Adrenal gland (tissue), 5 donors: ENCODE results near the gene TSPAN33.

Experiments used
- POLR2A ChIP-seq, 2 donors: fragments of 450-650 bp; IDR thresholded peaks; one replicate each; pipeline ENCODE4 v1.6.1; 2017; ENCODE audit warnings: antibody characterized with exemption in 2 of 2, mild to moderate bottlenecking in 2 of 2, moderate library complexity in 1 of 2
- TF ChIP-seq, protein P1 (sequence below), 6 experiments: fragments of 450-650 bp in 4 of 6; fragments of 200-600 bp in 2 of 6; sonication (generic) in 1 of 6; IDR thresholded peaks; 1 replicate in 5 of 6; 2 replicates in 1 of 6; pipeline versions ENCODE4 v1.5.1 to v1.8.0; 2016 to 2021; ENCODE audit warnings: antibody characterized with exemption in 6 of 6, mild to moderate bottlenecking in 2 of 6, moderate library complexity in 1 of 6
- donor health status: DM: no; HTN: no; CAD: no.

GRCh38 chr7:129101746-129102145, 42.8 kb upstream of the TSPAN33 start:
- TF ChIP-seq, protein P1, sequence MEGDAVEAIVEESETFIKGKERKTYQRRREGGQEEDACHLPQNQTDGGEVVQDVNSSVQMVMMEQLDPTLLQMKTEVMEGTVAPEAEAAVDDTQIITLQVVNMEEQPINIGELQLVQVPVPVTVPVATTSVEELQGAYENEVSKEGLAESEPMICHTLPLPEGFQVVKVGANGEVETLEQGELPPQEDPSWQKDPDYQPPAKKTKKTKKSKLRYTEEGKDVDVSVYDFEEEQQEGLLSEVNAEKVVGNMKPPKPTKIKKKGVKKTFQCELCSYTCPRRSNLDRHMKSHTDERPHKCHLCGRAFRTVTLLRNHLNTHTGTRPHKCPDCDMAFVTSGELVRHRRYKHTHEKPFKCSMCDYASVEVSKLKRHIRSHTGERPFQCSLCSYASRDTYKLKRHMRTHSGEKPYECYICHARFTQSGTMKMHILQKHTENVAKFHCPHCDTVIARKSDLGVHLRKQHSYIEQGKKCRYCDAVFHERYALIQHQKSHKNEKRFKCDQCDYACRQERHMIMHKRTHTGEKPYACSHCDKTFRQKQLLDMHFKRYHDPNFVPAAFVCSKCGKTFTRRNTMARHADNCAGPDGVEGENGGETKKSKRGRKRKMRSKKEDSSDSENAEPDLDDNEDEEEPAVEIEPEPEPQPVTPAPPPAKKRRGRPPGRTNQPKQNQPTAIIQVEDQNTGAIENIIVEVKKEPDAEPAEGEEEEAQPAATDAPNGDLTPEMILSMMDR (IDR thresholded peaks at IDR 0.05) = no peak
- TF ChIP-seq POLR2A (IDR thresholded peaks at IDR 0.05) = no peak
